ENCODE results near the gene NRXN3.

The NRXN3 gene

DNA sequence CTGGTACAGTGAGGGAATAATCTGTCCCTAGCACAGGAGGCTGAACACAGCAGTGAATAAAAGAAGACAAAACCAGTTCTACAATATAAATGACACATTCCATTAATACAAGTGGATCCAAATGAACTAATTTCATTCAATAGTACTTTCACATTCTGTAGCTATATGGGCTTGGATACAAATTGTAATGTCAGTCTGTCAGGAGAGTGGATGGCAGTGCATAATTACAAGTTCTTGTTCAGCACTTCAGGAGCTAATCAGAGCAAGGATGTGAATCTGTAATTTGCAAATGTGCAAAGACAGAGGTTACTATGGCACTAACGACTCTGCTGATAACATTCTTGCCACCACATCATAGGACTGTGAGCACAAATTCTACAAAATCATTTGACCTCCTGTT lies 1343.3 kb downstream of the NRXN3 start:
- no peak for DNase-seq

DNA sequence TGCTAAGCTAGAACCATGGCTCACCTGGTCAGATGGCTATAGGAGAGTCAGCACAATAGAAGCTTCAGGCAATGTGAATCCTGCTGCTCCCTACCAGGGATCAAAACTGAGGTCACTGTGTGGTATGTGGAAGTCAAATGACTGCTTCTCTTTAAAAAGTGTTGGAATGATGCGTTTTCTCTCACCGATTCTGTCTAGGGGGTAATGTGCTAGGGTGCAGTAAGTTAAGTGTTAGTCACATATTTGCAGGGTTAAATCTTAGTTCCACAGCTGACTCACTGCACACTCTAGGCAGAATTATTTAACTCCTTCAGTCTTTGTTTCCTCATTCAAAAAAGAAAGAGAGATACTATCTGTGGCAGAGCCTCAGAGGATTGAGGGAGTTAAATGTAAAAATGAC lies 1344.5 kb downstream of the NRXN3 start:
- DNase-seq = no peak

DNA sequence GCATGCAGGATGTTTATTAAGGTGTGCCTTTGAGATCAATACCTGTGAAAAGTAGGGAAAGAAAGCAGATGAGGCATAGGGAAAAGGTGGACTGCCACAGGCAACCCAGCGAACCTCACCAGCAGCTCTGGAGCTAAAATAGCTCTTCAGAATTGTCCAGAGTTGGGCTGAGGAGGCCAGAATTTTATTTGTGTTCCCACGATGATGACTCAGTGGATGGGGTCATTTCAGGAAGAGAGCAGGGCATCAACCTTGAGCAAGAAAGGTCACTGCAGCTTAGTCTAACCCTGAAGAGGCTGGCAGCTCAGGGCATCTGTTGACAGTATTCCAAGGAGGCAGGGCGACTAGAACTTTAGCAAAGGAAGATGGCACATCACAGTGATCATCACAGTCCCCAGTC lies 1345.0 kb downstream of the NRXN3 start:
- no peak for DNase-seq

DNA sequence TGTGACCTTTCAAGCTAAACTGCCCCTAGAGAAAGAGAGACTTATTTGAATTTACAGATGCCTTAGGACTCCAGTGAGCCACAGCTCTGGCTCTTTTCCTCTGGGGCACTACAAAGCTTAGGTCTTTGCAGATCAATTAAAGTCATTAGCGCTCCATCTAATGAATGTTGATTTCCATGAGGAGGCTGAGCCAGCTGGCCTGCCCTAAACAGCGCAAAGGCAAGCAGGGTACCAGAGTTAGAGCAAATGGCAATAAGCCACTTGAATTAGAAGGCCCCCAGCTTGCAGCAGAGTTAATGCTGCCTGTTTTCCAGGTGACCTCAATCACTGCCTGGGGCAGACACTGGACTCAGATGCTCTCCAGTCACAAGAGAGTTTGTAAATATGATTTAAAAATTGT lies 1345.8 kb downstream of the NRXN3 start:
- no peak for DNase-seq

DNA sequence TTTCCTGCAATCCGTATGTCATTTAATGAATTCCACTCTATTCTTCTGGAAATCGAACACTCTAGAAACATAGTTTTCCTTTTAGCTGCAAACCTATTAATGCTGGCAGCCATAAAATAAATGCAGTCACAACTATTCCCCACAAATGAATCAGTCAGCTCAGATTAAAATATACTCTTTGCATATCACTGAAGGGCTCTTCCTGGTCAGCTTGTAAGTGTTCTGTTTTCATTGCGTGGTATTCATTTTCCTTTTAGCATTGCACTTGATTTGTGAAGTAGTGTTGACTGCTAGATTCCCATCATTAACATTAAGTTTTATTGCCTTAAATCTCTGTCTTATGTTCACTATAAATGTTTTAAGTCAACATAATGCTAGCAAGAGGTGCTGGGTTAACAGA lies 1355.2 kb downstream of the NRXN3 start:
- DNase-seq = no peak

DNA sequence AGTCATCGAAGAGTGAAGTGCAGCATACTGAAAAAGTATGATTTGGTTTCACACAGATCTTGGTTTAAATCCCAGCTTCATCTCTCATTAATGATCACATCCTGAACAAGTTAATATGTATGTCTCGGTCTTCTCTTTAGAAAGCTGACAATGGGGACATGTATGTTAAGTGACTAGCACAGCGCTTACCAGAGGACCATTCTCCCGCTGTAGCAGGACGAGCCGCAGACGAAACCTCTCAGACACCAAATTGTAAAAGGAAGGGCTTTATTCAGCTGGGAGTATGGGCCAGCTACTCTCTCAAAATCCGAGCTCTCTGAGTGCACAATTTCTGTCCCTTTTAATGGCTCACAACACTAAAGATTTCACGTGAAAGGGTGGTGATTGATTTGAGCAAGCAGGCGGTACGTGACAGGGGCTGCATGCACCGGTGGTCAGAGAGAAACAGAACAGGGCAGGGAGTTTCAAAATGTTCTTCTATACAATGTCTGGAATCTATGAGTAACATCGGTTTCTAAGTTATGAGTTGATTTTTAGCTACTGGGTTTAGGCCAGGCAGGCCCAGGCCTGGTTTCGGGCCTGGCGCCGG lies 1358.7 kb downstream of the NRXN3 start:
- no peak for DNase-seq

DNA sequence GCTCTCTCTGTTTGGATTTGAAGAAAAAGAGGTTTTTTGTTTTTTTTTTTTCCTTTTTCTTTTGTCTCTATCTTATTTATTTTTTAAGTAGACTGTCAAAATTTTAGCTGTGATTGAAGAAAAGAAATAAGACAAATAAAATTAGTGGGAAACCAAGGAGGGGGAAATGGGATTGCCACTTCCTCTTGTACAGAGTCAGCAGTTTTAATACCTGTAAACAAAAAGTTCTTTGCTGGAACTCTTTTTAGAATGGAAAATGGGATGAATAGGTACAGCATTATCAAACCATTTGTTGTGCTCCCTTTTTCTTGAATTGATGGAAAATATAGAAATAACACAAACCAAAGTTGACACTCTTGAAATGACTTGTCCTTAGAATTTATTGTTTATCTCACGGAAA lies 1360.4 kb downstream of the NRXN3 start:
- DNase-seq = no peak

DNA sequence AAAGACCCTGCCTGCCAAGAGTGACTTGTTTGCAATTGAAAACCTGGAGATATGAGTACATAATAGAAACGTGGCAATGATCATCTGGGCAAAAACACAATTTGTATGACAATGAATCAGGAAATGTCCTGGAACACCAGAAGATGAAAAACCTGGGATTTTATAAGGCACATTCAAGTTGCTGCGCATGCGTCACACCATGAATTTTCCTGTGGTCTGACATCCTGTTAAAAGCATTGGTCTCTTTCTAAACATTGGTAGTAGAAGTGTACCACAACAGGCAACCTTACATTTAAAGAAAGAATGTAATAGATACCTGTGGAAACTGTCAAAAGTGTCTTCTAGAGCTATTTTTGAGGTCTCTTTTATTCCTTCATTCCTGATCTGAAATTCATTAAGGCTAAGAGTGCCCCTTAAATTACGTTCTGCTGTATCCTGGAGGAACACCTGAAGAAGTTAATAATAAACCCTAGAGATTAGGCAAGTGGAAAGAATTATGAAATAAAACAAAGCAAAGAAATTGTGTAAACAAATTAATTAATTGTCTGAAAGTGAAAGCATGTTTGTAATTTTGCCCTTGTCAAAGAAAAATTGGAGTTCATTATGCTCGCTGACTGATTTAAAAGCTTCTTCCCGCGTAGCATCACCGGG lies 1364.7 kb downstream of the NRXN3 start:
- no peak for DNase-seq

DNA sequence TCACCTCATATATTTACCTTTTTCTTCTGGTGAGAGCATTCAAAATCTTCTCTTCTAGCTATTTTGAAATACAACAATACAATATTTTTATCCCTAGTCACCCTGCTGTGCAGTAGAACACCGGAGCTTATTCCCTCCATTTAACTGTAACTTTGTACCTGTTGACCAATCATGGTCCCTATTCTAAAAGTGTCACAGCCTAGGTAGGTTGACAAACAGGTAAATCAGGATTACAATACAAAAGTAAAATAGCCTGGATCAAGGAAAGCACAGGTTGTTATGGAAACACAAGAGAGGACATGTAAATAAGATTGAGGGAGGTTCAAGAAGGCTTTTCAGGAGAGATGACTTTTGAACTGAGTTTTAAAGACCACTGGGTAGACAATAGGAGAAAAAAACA lies 1370.2 kb downstream of the NRXN3 start:
- DNase-seq = no peak

DNA sequence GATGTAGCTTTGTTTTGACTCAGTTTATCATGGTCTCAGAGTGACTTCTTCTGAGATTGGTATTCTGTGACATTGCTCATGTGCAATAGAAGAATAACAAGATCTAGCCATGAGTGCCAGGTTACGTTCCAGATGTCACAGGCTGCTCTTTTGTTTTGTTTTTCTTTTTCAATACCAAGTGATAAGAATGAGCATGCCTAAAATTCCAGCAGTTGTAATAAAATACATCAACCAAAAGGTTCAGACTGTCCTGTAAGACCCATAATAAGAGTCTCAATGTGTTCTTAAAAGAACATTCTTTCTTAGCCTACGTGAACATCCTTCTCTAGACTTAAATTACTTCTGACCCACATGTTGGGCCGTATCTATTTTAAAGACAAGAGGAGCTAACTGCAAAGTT lies 1371.9 kb downstream of the NRXN3 start:
- no peak for DNase-seq

DNA sequence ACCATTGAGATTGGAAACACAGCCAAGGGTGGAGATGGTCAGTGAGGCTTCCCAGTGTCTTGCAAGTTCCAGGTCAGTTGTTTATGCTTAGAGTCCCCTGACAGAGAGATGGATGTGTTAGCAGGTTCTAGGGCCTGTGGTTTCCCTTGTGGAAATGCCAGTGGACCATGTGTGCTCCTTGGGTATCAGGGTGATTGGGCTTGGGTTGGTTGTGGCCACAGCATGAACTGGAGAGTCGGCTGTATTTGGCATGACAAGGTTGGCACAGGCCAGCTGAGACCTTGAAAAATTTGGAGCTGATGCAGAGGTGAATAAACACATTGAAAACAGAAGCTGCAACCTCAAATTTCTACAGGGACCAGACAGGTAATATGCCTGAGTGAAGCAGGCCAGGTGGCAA lies 1373.2 kb downstream of the NRXN3 start:
- DNase-seq = no peak

DNA sequence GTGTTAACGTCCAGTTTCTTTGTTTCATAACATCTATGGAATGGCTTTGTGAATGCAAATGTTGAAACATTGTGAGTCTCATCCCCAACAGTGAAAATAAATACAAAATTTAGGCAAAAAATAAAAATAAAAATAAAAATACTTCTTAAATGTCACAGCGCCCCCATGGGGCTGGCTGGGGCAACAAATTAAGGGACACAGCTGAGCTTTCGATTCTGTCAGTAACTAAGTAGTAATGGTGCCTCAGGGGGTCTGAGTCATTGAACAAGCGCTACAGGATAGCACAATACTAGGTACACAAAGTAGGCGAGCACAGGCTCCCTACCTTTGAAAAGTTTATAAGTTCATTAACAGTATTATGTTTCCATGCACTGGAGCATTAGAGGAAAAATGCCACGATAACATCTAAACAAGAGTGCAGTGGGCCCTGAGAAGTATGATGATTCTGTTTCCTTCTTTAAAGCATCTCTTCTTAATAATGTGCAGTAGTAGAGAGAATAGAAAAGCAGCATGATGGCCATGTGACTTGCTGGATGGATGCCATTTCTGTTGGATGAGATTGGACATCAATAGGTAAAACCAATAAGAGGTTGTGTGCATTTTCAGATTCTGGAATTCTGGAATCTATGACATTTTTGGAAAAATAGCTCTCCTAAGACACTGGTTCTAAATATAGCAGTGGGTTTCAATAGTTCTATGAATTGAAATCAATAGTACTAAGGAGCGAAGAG lies 1374.0 kb downstream of the NRXN3 start:
- DNase-seq = no peak

DNA sequence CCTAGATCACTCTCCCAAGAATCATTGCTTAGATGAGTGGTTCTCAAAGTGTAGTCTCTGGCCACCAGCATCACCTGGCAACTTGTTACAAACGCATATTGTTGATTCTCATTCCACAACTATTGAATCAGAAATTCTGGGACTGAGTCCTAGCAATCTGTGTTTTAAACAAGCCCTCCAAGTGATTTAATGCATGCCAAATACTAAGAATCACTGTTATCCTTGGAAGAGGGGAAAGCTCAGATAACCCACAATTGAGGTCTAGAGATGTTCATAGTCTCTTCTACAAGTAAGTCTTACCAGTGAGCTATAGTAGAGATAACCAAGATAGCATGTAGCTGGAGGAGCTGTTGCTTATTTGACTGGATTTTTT lies 1374.5 kb downstream of the NRXN3 start:
- DNase-seq = no peak

DNA sequence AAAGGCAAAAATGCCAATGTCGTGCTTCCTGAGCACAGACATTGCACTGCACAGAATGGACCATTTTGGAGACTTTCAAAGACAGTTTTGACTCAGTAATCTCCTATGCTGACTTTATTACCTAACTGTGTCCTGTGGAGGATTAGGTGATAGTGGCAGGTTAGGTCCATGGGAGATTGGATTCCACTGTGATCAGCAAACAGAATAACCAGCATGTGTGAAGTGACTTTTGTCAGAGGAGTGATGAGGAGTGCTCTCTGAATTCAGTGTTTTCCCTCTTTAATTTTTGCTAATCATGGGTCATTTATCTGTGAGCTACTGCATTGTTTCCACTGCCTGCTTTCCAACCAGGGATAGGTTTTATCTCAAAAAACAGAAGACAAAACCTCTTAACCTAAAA lies 1378.7 kb downstream of the NRXN3 start:
- DNase-seq = no peak

DNA sequence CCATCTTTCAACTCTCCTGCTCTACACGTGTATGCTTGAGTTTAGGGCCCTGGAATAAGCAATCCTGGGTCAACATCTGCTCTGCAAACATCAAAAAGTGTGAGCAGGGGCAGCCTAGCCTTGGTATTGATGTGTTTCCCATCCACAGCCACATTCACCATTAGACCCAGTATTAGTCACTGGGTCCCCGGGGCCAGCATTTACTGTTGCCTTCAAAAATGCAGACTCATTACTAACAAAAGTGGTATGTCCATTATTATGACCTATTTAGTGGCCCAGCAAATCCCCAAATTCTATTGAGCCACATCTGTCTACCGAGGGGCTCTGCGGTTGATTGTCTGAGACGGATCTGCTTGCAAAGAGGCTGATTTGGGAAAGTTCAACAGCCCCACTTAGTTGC lies 1379.3 kb downstream of the NRXN3 start:
- no peak for DNase-seq

DNA sequence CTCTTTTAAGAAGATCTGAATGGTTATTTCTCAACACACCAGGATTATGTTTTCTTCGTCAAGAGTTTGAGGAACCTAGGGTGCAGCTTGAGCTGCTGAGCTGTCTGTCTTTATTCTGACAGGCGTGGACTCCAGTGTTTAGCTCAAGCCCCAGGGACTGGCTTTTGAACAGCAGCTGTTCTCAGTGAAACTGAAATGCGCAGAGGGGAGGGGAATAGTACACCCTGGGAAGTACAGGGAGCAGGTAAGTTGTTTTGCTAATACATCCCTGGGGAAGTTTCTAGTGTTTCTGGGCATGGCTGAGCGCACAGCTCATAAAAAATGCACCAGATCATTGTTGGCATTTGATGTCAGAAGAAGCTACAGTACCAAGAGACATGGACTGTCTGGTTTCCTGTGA lies 1381.3 kb downstream of the NRXN3 start:
- DNase-seq = no peak

DNA sequence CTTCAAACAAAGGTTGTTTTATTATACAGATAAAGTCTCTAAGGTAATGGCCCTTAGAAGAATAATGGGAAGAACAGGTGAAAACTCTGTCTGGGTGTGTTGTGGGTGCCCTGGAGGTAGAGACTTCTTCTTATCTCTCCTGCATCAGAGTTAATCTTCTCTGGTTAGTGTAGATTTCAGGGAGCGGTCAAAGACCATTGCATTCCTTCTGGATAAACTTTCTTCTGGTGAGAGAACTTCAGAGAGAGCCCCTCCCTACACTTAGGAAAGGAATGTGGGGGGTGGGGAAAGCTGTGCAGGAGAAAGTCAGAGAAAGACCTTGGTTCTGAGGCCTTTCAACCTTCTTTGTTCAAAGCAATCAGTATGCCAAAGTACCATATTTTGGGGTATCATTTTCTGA lies 1382.6 kb downstream of the NRXN3 start:
- no peak for DNase-seq

DNA sequence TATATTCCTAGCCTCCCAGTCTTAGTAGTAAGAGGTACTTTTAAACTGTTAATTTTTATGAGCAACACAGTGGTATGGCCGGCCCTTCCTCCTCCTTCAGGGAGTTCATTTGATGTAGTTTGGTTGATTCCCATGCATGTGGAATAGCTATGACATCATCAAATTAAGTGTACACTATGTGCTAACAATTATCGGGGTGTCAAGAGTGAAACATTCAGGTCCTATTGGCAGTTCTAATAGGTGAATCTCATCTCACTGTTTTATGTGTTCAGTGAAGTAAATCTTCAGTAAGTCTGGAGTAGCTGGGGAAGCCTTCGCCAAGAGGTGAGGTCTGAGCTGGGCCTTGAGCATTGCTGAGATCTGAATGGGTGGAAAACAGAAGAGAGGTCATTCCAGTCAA lies 1384.6 kb downstream of the NRXN3 start:
- no peak for DNase-seq

DNA sequence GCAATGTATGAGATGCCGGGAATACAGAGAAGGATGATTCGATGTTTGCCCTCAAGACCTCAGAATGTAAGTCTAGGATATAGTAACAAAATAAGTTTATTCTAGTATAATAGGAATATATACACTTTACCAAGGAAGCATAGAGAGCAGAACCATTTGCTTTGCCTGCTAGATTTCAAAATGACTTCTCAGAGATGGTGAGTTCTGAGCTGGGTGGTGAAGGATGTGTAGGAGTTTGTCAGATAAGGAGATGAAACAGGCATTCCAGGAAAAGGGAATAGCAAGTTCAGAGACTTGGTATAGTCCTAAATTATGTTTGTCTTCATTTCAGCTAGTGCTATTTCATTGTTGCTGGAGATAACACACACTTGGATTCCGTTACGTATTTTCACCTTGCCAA lies 1385.3 kb downstream of the NRXN3 start:
- DNase-seq = no peak

DNA sequence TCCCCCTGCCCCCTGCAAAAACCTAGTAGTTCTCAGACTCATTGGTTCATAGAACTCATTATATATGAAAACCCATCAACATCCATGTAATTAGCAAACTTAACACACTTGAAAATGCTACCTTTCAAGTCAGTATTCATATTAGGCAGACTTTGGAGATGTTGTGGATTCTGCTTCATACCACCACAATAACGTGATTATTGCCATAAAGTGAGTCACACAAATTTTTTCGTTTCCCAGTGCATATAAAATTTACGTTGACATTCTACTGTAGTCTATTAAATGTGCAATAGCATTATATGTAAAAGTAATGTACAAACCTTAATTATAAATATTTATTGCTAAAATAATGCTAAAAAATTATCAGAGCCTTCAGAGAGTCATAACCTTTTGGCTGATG lies 1387.1 kb downstream of the NRXN3 start:
- DNase-seq = no peak

DNA sequence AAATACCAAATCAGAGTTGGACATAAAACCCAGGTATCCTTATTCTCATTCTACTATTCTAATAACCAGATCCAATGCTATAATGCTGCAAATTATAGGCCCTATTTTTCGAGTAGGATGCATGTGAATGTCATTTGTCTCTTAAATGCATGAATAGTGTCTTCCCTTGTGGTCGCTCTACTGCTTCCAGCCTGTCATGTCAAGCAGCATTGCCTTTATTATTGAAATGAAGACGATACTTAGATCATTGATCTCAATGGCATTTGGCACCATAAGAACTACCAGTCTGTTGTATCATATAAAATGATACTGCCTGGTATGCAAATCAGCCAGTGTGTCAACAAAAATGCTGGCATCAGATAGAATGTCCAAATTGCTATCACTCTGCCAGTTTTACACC lies 1392.0 kb downstream of the NRXN3 start:
- DNase-seq = no peak

DNA sequence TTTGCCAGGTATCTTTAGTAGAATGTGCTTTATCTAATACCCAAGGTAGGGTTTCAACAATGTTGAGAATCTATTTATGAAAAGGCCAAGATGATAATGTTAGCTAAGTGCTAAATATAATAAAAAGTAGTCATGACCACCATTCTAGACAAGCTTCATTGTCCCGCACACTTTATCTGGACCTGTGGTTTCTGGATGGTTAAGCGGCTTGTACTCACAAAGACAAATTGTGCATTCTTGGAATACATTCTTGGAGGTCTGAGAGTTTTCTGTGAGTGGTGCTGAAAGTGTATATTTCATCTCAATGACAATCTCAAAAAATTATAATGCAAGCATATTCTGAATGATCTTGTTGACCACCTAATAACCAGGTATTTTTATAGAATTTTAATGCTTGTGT lies 1394.2 kb downstream of the NRXN3 start:
- no peak for DNase-seq

DNA sequence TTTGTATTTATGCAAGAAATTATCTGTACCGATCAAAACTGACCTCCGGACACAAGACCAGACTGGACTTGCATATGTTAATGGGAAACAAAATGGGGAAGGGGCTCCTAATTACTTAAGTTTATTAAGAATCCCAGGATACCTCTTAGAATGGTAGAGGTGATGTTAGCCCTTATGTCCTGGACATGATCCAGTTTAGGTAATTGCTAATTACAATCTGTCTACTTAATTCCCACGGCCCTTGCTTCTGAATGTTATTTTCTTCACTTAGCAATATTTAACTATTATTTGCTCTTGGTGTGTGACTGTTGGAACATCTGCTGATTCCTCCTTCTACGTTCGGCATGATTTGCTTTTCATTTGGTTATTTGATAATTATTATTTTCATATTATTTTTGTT lies 1397.1 kb downstream of the NRXN3 start:
- DNase-seq = no peak

DNA sequence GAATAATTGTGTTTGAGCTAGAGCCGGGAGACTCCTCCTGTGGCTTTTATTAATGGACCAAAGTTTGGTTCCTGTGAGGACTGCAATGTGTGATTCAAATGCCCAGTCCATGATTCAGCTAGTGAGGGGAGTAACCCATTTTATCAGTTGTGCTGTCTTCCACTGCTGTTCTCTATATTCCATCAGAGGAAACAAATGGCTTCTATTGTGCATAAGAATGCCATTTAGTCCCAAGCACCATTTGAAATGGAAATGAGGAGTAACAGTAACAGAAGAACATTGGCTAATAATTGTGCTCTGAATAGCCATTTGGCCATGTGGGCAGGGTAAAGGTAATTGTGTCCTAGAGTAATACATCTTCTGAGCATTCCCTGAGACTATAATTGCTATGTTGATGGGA lies 1398.4 kb downstream of the NRXN3 start:
- no peak for DNase-seq

DNA sequence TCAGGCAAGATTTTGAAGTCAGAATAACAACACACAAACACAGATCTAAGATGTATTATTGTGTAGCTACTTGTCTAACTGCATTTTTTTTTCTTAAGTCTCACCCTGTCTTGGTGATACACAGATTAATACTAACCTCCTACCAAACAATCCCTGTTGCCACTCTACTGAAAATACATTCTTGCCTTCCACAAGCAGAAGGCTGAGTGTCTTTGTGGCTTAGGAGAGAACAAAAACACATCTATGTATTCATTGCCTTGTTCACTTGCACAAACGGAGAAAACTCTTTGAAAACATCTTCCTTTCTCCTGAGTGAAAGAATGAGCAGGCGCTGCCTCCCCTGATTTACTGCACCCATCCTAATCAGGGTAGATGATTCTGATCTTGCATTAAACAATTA lies 1398.9 kb downstream of the NRXN3 start:
- no peak for DNase-seq
